ENCODE measurements around the gene UBAP2.

UBAP2 gene

DNA sequence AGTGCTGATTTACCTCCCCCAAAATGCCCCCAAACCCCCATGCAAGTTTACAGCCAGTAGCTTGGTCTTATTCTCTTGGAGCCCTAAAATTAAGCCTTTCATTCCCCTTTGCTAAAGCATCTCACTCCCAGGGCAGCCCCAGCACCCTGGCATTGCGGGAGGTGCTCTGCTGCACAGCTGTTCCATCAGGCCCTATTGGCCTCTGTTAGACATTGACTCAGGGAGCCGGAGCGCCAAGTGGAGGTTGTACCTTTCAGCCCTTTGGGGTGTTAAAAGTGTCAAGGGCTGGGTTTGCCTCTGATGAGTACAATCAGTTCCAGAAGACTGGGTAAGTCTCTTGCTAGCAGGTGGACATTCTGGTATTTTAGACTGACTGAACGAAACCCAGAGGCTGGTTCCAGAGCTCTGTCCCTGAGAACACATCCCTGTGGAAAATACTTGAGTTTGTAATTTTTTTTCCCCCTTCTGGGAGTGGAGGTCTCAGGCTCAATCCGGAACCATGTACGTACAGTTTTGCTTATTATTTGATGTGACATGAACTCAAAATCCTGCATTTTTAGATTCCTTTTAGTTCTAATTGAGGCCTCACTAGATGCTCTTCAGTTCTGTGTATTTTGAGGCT lies 129.3 kb downstream of the UBAP2 start:
- DNase-seq, result no peak

- no peak for DNase-seq
Measured at GRCh38 chr9:33917036-33917435, 131.7 kb downstream of the UBAP2 start.

- no peak for DNase-seq
Measured at GRCh38 chr9:33914887-33915628, 133.6 kb downstream of the UBAP2 start.

GRCh38 chr9:33913541-33913940 lies 135.1 kb downstream of the UBAP2 start:
- no peak for DNase-seq

DNA sequence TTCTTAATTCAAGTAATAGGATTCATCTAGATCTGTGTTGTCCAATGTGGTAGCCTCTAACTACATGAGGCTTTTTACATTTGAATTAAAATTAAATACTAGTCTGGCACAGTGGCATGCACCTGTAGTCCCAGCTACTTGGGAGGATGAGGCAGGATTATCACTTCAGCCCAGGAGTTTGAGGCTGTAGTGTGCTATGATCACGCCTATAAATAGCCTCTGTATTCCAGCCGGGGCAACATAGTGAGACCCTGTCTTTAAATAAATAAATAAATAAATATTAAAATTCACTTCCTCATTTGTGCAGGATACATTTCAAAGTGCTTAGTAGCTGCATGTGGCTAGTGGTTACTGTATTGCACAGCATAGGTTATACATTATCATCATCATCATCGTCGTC lies 139.9 kb downstream of the UBAP2 start:
- no peak for DNase-seq

DNA sequence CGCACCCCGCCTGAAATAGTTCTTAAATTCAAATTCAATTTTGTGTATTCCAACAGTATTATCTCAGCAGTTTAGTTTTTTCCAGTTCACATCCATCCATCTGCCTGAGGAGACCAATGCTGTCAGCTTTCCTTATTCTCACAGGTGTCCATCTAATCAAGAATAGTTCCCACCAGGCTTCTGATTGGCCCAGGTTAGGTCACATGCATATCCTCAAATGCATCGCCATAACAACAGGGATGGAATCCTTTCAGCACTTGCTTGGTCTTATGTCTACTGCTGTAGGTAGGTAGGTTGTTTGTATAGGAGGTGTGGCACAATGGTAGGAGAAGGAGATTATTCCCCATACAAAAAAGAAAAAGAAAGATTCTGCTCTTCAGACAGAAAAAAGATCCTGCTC lies 140.6 kb downstream of the UBAP2 start:
- DNase-seq, result no peak

- no peak for DNase-seq
Measured at GRCh38 chr9:33907347-33907746, 141.3 kb downstream of the UBAP2 start.

DNA sequence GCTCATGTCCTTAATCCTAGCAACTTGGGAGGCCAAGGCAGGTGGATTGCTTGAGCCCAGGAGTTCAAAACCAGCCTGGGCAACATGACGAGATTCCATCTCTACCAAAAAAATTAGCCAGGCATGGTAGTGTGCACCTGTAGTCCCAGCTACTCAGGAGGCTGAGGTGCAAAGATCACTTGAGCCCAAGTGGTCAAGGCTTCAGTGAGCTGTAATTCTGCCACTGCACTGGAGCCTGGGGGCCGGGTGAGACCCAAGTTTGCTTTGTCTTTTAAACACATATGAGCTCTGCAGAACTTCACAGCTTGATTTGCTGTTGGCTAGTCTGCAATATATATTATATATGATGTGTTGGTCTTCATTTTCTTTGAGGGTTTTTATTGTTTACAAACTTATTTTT lies 141.9 kb downstream of the UBAP2 start:
- no peak for DNase-seq

GRCh38 chr9:33905137-33905536 lies 143.6 kb downstream of the UBAP2 start:
- DNase-seq, result no peak

GRCh38 chr9:33903157-33903780 lies 145.4 kb downstream of the UBAP2 start:
- no peak for DNase-seq

GRCh38 chr9:33894316-33894715 lies 154.4 kb downstream of the UBAP2 start:
- no peak for DNase-seq

DNA sequence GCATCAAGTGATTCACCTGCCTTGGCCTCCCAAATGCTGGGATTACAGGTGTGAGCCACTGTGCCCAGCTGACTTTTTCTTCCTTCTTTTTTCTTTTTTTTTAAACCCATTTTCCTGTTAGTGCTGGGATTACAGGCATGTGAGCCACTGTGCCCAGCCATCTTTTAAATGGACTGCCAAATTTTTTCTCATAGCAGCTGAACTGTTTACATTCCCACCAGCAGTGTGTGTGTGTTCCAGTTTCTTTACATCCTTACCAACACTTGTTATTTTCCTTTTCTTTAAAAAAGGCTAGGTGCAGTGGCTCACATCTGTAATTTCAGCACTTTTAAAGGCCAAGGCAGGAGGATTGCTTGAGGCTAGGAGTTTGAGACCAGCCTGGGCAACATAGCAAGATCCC lies 154.8 kb downstream of the UBAP2 start:
- DNase-seq, result no peak

- no peak for DNase-seq
Measured at GRCh38 chr9:33885948-33886347, 162.7 kb downstream of the UBAP2 start.

GRCh38 chr9:33884856-33885701 lies 163.6 kb downstream of the UBAP2 start:
- DNase-seq, result peak; percentile 38

GRCh38 chr9:33881635-33882034 lies 167.1 kb downstream of the UBAP2 start:
- no peak for DNase-seq

GRCh38 chr9:33880211-33881089 lies 168.2 kb downstream of the UBAP2 start:
- DNase-seq, result no peak

GRCh38 chr9:33878691-33879366 lies 169.9 kb downstream of the UBAP2 start:
- DNase-seq, result no peak

GRCh38 chr9:33877727-33878489 lies 170.8 kb downstream of the UBAP2 start:
- DNase-seq, result no peak
